Measurements from ENCODE around the gene ARL2BP. TPM values are rescaled to one million over a fixed set of nuclear protein-coding genes. Genes with fewer than 3 reads are reported as not detected.

Gene ARL2BP
- total and polyA plus RNA-seq, 4 donors = 13.4 to 33.6 (median 19.2) TPM

DNA sequence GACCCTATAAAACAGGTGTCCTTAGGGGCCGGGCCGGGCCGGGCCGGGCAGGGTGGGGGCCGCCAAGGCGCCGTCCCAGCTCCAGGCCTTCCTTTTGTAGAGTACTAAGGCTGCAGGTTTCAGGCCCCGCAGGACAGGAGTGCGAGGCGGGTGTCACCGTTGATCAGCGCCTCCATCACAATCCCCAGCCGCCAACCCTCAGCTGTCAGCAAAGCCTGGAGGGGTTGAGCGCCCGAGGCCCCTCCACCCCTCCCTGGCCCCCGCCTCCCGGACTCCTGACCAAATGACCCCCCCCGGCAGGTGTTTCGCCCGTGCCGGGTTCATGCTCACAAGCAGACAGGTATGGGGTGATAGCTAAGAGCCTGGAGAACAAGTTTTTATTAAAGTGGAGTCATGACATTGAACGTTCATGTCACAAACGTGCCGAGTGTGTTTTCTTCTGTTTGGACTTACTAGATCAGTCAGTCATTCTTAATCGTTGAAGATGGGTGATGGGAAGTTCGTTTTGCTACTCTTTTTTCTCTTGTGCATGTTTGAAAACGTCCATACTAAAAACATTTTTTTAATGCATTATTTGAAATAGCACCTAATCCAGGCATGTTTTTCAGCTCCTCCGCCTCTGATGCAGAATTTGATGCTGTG, 534 bp downstream of the ARL2BP start:
- Histone ChIP-seq H3K4me1 (ENCODE audit: control insufficient read depth in 4 of 4, insufficient read depth in 4 of 4, low read length in 3 of 4) (peaks cover 0 to 28% (median 14%) of the 10 kb centered on the region in 4 donors), H3K36me3 (ENCODE audit: control insufficient read depth in 4 of 4, insufficient read depth in 3 of 4, low read depth in 1 of 4, low read length in 3 of 4) (peaks cover 2 to 12% (median 8%) of the 10 kb centered on the region in 4 donors), H3K9me3 (ENCODE audit: control insufficient read depth in 4 of 4, low read length in 3 of 4) (no peaks in the 10 kb centered on the region), H3K9ac (ENCODE audit: low read depth in 1 of 2, low read length in 2 of 2) (peak overlapping the region; percentile 29 to 72), H3K27me3 (ENCODE audit: control insufficient read depth in 4 of 4, insufficient read depth in 4 of 4, low read length in 3 of 4) (no peaks in the 10 kb centered on the region), H3K27ac (ENCODE audit: low read depth in 1 of 2, low read length in 2 of 2) (peak overlapping the region; percentile 83), H3K4me3 (ENCODE audit: low read depth in 1 of 3, low read length in 3 of 3) (peak overlapping the region; percentile 46 to 92 (median 52))
- peak in 1 of 2 donors; percentile 10 for TF ChIP-seq JUND (IDR thresholded peaks at IDR 0.05)
- no peak for TF ChIP-seq FOXA1 (IDR thresholded peaks at IDR 0.05)
- no peak for DNase-seq (ENCODE audit: low spot score)
- WGBS = 5% methylated on average over 28 of the region's 28 CpGs

- TF ChIP-seq FOXA1 (IDR thresholded peaks at IDR 0.05) (no peak), NR2F2 (IDR thresholded peaks at IDR 0.05) (no peak), SP1 (IDR thresholded peaks at IDR 0.05) (no peak), EGR1 (IDR thresholded peaks at IDR 0.05; ENCODE audit: low read depth in 2 of 2) (no peak), GABPA (IDR thresholded peaks at IDR 0.05 in 1 of 2, conservative IDR thresholded peaks at IDR 0.05 in 1 of 2) (no peak), ZBTB33 (IDR thresholded peaks at IDR 0.05) (no peak), TAF1 (conservative IDR thresholded peaks at IDR 0.05) (no peak), MAX (IDR thresholded peaks at IDR 0.05) (no peak), FOXA2 (IDR thresholded peaks at IDR 0.05) (no peak), CTCF (IDR thresholded peaks at IDR 0.05; ENCODE audit: low read depth, low read length, missing input control) (no peak), HNF4G (IDR thresholded peaks at IDR 0.05) (no peak), RXRA (IDR thresholded peaks at IDR 0.05) (no peak), HNF4A (conservative IDR thresholded peaks at IDR 0.05) (no peak), JUND (IDR thresholded peaks at IDR 0.05) (no peak)
- TF ChIP-seq, protein P1, sequence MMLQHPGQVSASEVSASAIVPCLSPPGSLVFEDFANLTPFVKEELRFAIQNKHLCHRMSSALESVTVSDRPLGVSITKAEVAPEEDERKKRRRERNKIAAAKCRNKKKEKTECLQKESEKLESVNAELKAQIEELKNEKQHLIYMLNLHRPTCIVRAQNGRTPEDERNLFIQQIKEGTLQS (IDR thresholded peaks at IDR 0.05) = no peak
- TF ChIP-seq, protein P2, sequence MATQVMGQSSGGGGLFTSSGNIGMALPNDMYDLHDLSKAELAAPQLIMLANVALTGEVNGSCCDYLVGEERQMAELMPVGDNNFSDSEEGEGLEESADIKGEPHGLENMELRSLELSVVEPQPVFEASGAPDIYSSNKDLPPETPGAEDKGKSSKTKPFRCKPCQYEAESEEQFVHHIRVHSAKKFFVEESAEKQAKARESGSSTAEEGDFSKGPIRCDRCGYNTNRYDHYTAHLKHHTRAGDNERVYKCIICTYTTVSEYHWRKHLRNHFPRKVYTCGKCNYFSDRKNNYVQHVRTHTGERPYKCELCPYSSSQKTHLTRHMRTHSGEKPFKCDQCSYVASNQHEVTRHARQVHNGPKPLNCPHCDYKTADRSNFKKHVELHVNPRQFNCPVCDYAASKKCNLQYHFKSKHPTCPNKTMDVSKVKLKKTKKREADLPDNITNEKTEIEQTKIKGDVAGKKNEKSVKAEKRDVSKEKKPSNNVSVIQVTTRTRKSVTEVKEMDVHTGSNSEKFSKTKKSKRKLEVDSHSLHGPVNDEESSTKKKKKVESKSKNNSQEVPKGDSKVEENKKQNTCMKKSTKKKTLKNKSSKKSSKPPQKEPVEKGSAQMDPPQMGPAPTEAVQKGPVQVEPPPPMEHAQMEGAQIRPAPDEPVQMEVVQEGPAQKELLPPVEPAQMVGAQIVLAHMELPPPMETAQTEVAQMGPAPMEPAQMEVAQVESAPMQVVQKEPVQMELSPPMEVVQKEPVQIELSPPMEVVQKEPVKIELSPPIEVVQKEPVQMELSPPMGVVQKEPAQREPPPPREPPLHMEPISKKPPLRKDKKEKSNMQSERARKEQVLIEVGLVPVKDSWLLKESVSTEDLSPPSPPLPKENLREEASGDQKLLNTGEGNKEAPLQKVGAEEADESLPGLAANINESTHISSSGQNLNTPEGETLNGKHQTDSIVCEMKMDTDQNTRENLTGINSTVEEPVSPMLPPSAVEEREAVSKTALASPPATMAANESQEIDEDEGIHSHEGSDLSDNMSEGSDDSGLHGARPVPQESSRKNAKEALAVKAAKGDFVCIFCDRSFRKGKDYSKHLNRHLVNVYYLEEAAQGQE (IDR thresholded peaks at IDR 0.05) = no peak
- Histone ChIP-seq H3K27ac (ENCODE audit: low read depth in 1 of 2, low read length in 2 of 2) (peak overlapping the region; percentile 72 to 94), H3K9me3 (ENCODE audit: control insufficient read depth in 4 of 4, low read length in 3 of 4) (no peaks in the 10 kb centered on the region), H3K9ac (ENCODE audit: low read depth in 1 of 2, low read length in 2 of 2) (no peak overlapping the region), H3K27me3 (ENCODE audit: control insufficient read depth in 4 of 4, insufficient read depth in 4 of 4, low read length in 3 of 4) (no peaks in the 10 kb centered on the region), H3K36me3 (ENCODE audit: control insufficient read depth in 4 of 4, insufficient read depth in 3 of 4, low read depth in 1 of 4, low read length in 3 of 4) (peaks cover 4 to 21% (median 11%) of the 10 kb centered on the region in 4 donors), H3K4me1 (ENCODE audit: control insufficient read depth in 4 of 4, insufficient read depth in 4 of 4, low read length in 3 of 4) (peaks cover 4 to 32% (median 26%) of the 10 kb centered on the region in 4 donors), H3K4me3 (ENCODE audit: low read depth in 1 of 3, low read length in 3 of 3) (no peak overlapping the region)
- no peak for DNase-seq (ENCODE audit: low spot score)
- 95% methylated on average over 2 of the region's 2 CpGs for WGBS
These were observed 6.3 kb downstream of the ARL2BP start for GRCh38 chr16:57251352-57251751.
